HT-29 (cell line): ENCODE measurements around the gene LRRC27. TPM values are rescaled to one million over a fixed set of nuclear protein-coding genes. Genes with fewer than 3 reads are reported as not detected.

Experiments
- DNase-seq: peaks from one replicate; pipeline ENCODE4 v3.0.0-alpha.2; 2015; ENCODE audit warnings: low spot score
- total RNA-seq: library from RNA; depleted of rRNA; stranded (reverse); fragments of >200 nt; shearing (Covaris generic); gene quantifications from 2 replicates; pipeline ENCODE4 v1.2.3, GENCODE V29; 2014

LRRC27 gene
- total RNA-seq, 1 experiment from 2014 or later: 3.3 TPM

DNA sequence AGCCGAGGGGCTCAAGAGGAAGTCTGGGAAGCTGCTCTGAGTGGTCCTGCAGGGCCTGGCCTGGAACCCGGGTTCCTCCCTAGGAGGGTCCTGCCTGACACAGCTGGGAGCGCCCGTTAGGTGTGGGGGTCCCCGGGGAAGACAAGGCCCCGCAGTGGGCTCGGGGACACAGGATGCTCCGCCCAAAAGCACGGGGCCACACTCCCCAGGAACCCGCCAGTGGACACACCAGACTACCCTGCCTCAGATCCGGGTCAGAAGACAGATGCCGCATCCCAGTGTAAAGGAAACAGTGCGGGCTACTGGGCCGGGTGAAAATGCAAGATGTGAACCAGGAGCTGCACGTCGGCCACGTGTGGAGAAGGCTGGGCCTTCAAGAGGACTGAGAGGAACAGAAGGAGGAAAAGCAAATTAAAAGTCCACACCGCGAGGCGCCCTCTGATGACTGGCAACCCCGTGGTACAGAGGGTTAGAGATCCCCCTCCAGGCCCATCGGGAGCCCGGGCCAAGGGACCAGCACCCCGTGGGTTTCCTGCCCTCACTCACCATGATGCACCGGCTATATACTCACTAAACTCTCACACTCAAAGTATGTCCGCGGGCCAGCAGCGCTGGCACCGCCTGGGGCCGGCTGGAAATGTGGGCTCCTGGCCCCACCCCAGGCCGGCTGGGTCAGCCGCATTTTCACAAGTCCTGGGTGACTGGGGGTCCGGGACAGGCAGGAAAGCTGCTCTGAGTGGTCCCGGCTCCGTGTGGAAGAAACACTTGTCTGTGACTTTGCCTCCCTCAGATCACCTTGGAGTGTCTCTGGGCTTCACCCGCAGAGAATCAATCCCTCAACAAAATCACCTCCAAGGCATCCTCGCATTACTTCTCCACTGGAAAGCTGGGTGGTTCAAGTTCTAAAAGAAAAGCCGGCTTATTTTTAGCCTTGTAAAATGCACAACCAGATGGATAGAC, 30.3 kb upstream of the LRRC27 start:
- no peak for DNase-seq

DNA sequence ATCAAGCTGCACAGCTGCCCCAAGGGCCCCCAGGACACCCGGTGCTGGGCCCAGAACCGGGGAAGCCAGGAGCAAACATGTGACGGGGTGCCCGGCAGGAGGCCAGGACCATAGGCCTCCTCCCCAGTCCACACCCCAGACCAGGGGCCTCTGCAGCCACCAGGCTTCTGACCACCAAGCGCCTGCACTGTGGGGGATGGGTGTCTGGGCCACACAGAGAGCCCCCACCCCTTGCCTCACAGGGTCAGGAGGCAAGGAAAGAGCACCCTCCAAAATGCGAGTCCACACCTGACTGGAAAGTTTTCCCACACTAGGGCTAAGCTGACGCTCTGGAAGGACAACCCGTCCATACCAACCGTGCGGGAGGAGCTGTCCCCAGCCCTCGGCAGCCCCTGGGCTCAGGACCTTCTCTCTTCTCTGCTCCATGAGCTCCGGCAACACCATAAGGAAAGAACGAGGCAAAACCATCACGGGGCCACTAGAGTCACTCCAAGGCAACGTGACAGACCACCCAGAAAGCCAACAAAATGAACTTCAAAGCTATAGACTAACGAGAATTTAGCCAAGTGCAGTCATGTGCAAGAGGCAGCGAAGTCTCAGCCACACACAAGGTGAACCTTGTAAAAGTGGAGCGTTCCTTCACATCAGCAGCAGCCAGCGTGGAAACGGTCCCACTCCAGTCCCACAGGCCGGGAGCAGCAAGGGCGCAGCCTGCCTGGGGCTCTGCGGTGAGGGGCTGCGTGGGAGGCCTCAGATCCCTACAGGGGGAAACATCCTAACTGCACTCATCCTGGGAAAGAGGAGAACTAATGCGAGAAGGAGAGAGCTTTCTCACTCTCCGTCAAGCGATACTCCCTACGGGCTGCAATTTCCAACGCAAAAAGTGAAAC, 29.3 kb upstream of the LRRC27 start:
- DNase-seq: no peak

DNA sequence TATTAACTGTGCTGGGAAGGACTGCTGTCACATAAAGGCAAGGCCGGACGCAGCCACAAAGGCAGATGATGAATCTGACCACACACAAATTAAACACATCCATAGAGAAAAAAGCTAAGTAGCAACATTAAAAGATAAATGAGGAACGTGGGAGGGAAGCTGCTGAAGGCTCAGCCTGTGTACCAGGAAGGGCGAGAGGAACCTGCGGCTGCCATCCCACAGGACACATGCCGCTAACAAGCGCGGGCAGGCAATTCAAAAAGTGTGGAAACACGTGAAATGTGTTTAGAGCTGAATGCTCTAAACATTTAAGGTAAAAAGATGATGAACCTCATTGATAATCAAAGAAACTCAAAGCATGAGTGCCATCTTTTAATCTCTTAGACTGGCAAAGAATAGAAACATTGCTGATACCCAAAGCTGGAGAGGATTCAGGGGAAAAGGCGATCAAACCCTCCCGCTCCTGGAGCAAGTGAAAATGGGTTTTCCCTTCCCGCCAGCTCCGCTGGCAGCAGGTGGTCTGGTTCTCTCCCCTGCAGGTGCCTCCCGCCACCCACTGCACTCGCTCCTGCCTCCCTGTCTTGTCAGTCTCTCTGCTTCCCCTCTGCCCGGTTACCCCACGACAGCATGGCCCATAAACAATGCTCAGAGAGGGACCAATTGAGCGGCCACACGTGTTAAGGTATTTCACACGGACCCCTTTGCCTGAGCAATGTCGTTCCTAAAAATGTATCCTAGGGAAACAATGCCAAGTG, 28.5 kb upstream of the LRRC27 start:
- DNase-seq: no peak

DNA sequence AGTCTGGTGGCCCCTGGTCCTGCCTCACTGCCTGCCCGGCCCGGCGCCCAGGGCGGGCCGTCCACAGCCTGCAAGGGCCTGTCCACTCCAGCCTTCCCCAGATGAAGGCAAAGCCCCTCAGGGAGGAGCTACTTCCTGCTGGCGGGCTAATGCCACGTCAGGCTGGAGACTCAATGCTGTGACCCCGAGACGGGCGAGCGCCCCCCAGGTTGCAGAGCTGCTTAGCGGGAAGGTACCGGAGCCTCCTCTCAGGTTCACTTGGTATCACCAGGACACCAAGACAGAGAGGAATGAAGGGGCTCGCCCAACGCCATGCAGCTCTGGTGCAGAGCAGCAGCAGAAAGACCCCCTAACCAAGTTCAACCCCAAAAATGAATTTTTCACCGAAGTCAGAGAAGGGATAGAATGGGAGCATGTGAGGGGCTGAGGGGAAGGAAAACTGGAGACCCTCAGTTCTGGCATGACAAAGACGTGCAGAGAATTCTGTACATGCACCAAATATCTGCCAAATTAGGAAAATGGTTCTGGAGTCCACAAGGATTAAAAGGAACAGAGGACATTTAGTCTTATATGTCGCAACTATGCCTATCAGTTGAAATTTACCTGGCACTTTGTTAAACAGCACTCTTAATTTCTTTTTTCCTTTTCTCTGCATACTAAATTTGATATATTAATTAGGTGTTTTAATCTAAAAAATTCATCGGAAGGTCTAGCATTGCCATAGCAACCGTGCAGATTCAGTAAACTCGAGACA, 27.1 kb upstream of the LRRC27 start:
- no peak for DNase-seq

DNA sequence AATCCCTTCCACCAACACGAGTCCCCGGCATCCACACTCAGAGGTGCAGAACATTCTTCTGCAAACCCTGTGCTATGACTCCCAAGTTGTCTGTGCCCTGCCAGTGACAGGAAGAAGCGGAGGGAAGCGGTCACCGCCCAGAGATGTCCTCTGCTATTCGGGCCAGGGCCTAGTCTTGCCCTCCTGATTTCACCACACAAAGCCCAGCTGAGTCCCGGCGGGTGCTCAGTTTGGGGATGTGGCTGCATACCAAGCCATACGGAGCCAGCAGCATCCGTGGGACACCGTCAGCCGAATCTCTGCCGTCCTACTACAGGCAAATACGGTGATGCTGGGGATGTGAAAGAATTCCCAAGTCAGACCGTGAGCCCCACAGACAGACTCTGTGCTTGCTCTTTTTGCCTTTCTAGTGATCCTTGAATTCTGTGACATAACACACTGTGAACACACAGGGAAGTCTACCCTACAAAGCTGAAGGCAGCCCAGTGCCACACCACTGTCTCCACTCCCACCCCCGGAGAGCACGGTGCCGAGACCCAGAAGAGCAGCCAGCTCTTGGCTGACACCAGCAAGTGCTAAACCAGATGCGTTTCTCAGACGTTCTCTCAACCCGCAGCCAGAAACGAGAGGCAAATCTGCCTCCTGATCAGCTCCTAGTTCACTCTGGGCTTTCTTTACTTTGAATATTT, 26.2 kb upstream of the LRRC27 start:
- no peak for DNase-seq

DNA sequence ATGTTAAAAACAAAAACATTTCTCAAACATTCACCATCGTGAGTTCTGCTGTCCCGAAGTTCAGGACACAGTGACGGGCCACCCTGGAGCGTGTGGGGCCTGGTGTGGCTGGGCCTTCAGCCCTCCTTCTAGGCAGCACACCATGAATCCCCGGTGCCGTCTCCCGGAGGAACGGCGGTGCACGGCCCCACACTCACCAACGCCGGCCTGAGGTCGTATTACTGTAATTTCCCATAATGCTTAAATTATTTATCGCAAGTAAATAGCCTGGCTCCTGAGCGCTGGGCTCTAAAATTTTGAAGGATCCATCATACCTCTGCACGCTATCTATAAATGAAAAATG, 25.7 kb upstream of the LRRC27 start:
- DNase-seq: no peak

DNA sequence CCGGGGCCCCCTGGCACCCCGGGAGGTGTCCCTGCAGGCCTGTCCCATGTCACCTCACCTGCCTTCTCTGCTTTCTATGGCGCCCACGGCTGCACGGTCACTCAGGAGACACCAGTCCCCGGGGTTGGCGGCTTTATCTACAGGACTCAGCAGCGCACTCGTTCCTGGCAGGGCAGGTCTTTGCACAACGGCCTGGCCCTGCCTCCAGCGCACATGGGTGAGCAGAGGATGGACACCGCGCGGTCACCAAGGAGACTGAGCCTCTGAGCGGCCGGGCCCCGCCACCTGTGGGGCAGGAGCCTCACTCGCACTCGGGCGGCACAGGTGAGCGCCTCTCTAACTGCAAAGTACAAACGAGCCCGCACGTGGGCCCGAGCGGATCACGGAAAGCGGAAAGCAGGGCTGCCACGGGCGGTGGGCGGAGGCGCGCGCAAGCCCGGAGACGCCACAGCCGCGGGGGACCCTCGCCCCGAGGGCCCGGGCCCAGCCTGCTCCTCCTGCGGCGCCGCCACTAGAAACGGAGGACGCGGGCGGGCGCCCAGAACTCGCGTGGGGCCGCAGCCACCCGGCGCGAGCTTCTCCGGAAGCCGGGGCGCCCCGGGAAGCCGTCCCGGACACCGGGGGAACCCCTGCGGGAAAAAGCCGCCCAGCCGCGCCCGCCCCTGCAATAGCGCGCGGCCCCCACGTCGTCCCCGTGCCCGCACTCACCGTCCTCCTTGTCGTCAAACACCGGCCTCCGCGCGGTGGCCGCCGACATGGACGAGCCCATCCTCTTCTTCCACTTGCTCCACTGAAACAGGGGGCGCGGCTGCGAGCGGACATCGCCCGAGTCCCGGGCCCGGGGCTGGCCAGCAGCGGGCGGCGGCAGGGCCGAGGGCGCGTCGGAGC, 24.9 kb upstream of the LRRC27 start:
- DNase-seq: peak; percentile 68

DNA sequence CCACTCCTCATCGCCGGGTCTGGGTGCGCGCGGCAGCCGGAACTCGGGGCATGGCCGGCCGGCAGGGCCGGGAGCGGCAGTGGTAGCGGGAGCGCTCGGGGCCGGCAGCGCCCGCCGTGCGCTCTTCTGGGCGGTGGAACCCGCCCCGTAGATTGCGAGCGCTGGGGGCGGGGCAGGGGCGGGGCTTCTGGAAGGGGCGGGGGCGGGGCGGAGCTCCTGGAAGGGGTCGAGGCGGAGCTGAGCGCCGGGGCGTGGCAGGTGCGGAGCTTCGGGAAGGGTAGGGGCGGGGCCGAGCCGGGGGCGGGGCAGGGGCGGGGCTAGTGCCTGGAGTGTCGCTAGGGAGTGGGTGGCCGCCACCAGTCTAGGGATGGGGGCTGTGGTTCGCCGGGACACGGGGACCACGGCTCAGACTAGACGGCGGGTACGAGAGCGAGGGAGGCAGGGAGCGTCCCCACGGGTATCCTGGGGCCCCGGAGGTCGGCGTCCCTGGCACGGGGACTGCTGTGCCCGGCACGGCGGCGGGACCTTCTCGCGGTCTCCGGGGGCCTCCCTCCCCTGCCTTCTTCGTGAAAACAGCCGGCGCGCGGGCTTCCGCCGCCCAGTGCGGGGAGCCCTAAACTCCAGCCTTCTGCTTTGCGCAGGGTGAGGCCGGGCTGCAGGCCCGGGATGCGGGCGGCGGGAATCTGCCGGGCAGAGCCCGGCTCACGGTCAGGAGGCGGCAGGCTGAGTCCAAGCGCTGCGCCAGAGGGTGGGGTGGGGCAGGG, 24.0 kb upstream of the LRRC27 start, which contains the start of gene STK32C:
Gene STK32C (minus strand): TSS at position 128 of the 764 bp plus-strand sequence. CDS start 117 bp downstream, at position 11.
- peak; percentile 83 for DNase-seq

DNA sequence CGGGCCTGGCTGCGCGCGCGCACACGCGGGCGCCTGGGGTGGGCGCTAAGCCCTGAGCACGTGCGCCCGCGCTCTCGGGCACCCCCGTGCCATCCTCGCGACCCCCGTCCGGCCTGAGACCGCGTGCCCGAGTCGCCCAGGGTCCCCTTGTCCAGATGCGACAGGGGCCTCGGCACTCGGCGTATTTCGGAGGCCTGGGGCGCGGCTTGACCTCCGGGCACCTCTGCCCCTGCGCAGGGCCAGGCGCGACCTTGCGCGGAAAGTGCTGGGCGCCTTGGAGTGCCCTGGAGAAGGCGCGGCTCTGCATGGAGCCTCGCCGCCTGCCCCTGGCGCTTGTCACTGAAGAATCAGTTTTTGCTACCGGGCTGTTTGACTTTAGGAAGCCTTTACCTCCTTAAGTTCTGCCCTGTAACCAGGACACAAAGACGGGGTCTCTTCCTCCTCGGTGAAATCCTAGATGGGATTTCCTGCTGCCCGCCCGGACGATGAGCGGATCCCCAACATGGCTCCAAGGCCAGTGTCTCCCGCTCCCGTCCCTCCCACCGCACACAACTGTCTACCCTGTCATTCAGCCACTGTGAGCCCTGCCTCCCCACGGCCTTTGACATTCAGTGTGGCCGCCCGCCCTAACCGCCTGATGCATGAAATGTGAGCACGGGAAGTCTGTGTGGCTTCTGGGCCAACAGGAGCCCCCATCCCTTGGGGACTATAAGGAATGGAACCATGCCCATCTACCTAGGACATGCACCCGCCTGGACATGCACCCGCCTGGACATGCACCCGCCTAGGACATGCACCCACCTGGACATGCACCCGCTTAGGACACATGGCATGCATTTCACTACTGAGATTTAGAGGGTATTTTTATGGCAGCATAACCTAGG, 23.2 kb upstream of the LRRC27 start:
- no peak for DNase-seq

DNA sequence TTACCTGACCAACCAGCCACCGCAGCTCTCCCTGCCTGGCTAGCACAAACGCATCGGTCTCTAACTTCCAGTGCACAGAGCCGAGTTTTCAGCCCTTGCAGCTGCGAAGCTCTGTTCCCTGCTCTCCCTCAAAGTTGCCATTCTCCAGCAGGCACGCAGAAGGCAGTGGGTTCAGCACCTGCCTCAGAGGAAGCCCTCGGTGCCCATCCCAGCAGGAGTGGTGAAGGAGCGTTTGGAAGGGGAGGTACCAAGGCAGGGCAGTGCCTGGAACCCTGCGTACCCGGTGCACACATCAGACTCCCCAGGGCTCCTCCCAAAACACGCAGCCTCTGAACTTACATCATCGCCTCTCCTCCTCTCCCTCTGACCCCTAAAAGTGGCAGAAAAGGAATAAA, 22.5 kb upstream of the LRRC27 start:
- DNase-seq: no peak

DNA sequence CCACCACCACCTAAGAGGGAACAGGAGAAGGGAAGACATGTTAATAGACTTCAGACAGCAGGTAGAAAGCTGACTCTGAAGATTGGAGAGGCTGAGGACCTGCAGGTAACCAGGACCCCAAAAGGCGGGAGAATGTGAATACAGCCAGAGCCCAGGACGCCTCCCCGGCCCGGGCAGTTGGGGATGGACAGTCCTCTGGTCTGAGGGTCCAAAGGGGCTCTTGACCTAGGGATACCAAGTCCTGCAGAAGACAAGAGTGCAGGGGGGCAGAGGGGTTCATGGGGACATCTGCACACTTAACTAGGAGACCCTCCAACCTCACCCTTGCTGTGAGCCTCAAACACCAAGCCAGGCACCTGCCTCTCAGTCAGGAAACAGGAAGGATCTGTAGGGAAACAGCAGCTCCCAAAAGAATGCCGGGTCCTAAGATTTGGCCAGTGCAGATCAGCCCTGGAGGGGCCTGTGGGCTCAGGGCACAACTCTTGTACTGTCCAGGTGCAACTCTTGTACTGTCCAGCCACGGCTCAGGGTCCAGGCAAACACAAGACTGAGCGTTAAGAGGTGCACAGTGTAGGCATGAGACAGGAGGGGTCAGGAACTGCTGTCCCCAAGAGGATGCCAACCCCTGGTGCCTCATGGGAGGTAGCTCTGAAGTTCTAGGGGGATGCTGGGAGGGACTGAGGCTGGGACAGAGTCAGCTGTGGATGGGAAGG, 22.0 kb upstream of the LRRC27 start:
- no peak for DNase-seq

DNA sequence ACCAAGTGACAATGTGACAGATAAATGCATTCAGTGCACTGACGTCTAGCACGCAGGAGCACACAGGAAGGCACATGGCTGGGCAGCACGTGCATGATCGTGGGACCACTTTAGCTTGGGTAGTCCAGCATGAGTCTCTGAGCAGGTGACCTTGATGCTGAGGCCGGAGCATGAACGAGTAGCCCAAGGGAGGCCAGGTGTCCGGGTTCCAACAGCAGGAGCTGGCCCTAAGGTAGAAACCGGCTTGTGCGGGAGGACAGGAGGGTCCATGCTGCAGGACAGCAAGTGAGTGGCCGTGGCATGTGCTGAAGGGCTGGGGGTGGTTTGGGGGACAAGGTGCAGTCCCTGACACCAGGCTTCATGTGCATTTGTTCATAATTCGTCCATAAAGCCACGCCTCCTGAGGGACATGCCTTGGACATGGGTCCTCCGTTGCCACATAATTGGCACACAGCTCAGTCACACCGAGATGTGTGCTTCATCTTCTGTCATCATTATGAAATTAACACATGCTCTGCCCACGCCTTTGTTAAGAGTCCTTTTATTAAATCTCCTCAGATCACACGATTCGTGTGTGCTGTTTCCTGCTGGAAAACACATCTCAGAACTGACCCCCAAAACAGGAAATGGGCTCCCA, 21.2 kb upstream of the LRRC27 start:
- DNase-seq: no peak

DNA sequence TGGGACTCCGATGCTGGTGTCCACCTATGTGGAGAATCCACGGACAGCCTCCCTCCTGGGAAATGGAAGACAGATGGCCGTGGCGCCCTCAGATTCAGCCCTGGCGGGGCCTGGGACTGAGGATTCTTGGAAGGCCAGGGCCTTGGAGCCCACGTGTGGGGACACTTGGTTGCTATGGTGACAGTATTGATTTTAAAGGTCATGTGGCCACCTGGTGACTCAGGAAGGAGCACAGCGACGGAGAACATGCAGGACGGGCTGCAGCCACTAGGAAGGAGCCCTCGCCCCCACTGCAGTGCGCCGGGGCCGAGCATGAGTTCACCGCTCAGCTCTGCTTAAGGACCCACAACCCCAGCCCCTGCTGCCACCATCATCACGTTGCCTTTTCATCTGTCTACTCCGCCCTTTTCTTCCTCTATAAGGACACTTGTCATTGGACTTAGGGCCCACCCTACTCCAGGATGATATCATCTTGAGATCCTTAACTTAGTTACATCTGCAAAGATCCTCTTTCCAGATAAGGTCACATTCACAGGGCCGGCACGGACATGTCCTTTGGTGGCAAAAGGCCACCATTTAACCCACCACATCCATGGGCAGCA, 20.6 kb upstream of the LRRC27 start:
- DNase-seq: peak; percentile 88

DNA sequence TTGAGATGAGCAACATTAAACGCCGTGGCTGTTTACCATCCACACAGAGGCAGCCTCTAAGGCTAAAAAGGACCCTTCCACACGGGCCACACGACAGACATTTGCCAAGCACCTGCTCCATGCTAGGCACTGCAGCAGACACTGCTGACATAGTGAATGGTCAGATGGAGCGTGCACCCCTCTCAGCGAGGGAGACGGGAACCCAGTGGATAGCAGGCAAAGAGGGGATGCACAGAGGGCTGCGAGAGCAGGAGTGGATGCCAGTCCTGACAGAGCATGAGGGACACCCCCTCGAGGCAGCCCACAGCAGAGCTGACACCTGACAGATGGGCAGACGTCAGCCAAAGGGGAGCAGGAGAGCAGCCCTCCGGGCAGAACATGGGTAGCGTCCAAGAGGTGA, 18.7 kb upstream of the LRRC27 start:
- no peak for DNase-seq

DNA sequence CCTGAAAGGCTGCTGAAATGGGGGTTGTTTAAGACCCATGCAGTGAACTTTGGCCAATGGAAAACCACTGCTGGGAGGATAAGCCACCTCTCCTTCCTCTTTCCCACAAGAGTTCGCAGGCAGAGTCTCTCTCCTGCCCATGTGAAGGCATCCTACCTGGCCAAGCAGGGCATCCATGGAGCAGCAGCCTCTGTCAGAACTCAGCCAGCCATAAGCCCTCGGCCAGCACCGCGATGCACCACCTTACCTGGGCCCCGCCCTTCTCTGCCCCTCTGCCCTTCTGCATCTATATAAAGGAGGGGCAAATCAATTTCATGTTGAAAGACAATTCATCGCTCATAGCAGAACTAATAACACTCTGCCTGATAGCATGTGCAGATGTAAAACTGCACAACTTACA, 18.1 kb upstream of the LRRC27 start:
- DNase-seq: no peak

DNA sequence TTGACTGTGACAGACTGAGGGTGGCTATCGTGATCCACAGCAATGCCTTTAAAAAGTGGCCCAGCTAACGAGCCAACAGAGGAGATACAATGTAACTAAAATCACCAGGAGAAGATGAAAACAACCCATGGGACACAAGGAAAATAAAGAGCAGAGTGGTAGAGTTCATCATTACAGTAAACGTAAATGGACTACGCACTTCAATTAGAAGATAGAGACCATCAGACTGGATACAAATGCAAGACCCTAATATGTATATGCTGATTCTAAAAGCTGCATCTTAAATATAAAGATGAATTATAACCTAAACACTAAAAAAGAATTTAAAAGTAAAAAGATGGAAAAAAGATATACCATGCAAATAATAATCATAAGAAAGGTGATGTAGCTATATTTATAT, 17.7 kb upstream of the LRRC27 start:
- no peak for DNase-seq
